MM.1S (cell line): ENCODE measurements around the gene LPAR5.

Experiments used
- DNase-seq: peaks from one replicate; pipeline ENCODE4 v3.0.0-alpha.2; 2015
- H2AFZ ChIP-seq: fragments of 300-600 bp; sonication (generic); 2 replicates; pipeline ENCODE4 v1.6.0; 2016; ENCODE audit warnings: antibody characterized with exemption, low read length
- H3F3A ChIP-seq: fragments of 300-600 bp; sonication (generic); 2 replicates; pipeline ENCODE4 v1.6.1; 2016; ENCODE audit warnings: mild to moderate bottlenecking, antibody characterized with exemption, low read length, moderate library complexity, mixed read lengths; ENCODE audit not compliant: insufficient read depth
- H3K27ac ChIP-seq: fragments of 300-600 bp; sonication (generic); 2 replicates; pipeline ENCODE4 v1.5.1; 2016; ENCODE audit warnings: mild to moderate bottlenecking, low read length
- H3K27me3 ChIP-seq: fragments of 300-600 bp; sonication (generic); replicated peaks from 2 replicates; pipeline ENCODE4 v1.6.0; 2016; ENCODE audit warnings: low read length; ENCODE audit not compliant: insufficient read depth
- H3K36me3 ChIP-seq: fragments of 300-600 bp; sonication (generic); replicated peaks from 2 replicates; pipeline ENCODE4 v1.6.1; 2016; ENCODE audit warnings: mild to moderate bottlenecking, low read length, mixed read lengths; ENCODE audit not compliant: insufficient read depth
- H3K4me1 ChIP-seq: fragments of 300-600 bp; sonication (generic); 2 replicates; pipeline ENCODE4 v1.6.1; 2016; ENCODE audit warnings: low read length, mixed read lengths
- H3K4me2 ChIP-seq: fragments of 300-600 bp; sonication (generic); 2 replicates; pipeline ENCODE4 v1.6.0; 2016; ENCODE audit warnings: low read depth, low read length
- H3K4me3 ChIP-seq: fragments of 300-600 bp; sonication (generic); 2 replicates; pipeline ENCODE4 v1.5.1; 2016; ENCODE audit warnings: low read length, mixed read lengths
- H3K79me2 ChIP-seq: fragments of 300-600 bp; sonication (generic); 2 replicates; pipeline ENCODE4 v1.6.1; 2016; ENCODE audit warnings: mixed run types, low read length, mixed read lengths
- H3K9ac ChIP-seq: fragments of 300-600 bp; sonication (generic); 2 replicates; pipeline ENCODE4 v1.6.1; 2016; ENCODE audit warnings: low read length, mixed read lengths
- H3K9me2 ChIP-seq: fragments of 300-600 bp; sonication (generic); replicated peaks from 2 replicates; pipeline ENCODE4 v1.6.1; 2016; ENCODE audit warnings: mild to moderate bottlenecking, low read length, mixed read lengths; ENCODE audit not compliant: insufficient read depth
- H3K9me3 ChIP-seq: fragments of 300-600 bp; sonication (generic); replicated peaks from 2 replicates; pipeline ENCODE4 v1.6.1; 2016; ENCODE audit warnings: mild to moderate bottlenecking, low read length, mixed read lengths; ENCODE audit not compliant: insufficient read depth
- H4K20me1 ChIP-seq: fragments of 300-600 bp; sonication (generic); 2 replicates; pipeline ENCODE4 v1.6.1; 2016; ENCODE audit warnings: mild to moderate bottlenecking, low read length, moderate library complexity, mixed read lengths; ENCODE audit not compliant: insufficient read depth
- CTCF ChIP-seq: fragments of 300-600 bp; sonication (generic); IDR thresholded peaks from 2 replicates; pipeline ENCODE4 v1.5.1; 2016; ENCODE audit warnings: antibody characterized with exemption, low read length, mixed read lengths
- EZH2 ChIP-seq: fragments of 300-600 bp; sonication (generic); optimal IDR thresholded peaks from 2 replicates; pipeline ENCODE3; 2017; ENCODE audit warnings: low read depth, mild to moderate bottlenecking, antibody characterized with exemption, low read length, mixed read lengths
- EZH2phosphoT487 ChIP-seq: fragments of 300-600 bp; sonication (generic); IDR thresholded peaks from 2 replicates; pipeline ENCODE4 v1.6.1; 2018; ENCODE audit warnings: antibody characterized with exemption, low read length

LPAR5 gene

DNA sequence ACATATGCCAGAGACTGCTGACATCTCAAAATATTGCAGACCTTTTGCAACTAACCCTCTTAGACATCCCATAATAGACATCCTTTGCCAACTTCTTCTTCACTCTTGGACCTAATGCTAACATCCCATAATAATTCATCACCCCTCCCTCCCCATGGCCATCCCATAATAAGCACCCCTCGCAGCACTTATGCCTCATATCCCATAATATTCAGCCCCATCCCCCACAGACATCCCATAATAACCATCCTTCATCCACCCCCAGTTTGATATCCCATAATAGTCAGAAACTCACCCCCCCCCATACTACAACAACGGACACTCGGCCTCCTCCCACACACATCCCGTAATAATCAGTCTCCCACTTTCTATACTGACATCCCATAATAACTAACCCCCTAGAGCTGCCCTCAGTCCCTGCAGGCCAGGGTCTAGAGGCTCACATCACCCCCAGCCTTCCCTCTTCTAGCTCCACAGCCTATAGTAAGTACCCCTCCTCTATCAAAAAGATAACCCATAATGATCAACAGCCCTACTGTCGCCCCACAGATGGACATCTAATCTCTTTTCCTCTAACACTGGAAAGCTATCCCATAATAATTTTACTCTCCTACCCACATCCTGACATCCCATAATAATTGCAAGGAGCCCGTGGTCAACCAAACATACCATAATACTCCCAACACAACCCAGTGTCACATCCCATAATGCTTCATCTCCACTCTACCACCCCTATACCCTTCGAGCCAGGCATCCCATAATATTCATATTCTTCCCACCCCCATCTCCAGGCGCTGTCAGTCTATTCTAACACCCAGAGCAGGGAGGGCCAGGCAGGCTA lies 27.8 kb downstream of the LPAR5 start:
- no peaks in the 10 kb centered on the region for H4K20me1 ChIP-seq
- peak overlapping the region; percentile 44; the same call in 1 of the 2 replicates for H3K4me2 ChIP-seq
- H3K4me3 ChIP-seq = peak overlapping the region; percentile 1; the same call in 1 of the 2 replicates
- H3K79me2 ChIP-seq = peaks cover 36% of the 10 kb centered on the region
- no peaks in the 10 kb centered on the region for H3K9me3 ChIP-seq
- no peaks in the 10 kb centered on the region for H3K27me3 ChIP-seq
- H3K9ac ChIP-seq = peak overlapping the region; percentile 0; the same call in 1 of the 2 replicates
- H3F3A ChIP-seq = peaks cover 35% of the 10 kb centered on the region
- peak overlapping the region; percentile 26; the same call in 1 of the 2 replicates for H3K27ac ChIP-seq
- peak; percentile 57 for DNase-seq
- peaks cover 42% of the 10 kb centered on the region for H3K4me1 ChIP-seq
- no peaks in the 10 kb centered on the region for H3K9me2 ChIP-seq
- no peaks in the 10 kb centered on the region for H3K36me3 ChIP-seq
- TF ChIP-seq EZH2phosphoT487 (no peak), EZH2 (no peak), CTCF (no peak)
- H2AFZ ChIP-seq = no peak overlapping the region; the same call in 1 of the 2 replicates

DNA sequence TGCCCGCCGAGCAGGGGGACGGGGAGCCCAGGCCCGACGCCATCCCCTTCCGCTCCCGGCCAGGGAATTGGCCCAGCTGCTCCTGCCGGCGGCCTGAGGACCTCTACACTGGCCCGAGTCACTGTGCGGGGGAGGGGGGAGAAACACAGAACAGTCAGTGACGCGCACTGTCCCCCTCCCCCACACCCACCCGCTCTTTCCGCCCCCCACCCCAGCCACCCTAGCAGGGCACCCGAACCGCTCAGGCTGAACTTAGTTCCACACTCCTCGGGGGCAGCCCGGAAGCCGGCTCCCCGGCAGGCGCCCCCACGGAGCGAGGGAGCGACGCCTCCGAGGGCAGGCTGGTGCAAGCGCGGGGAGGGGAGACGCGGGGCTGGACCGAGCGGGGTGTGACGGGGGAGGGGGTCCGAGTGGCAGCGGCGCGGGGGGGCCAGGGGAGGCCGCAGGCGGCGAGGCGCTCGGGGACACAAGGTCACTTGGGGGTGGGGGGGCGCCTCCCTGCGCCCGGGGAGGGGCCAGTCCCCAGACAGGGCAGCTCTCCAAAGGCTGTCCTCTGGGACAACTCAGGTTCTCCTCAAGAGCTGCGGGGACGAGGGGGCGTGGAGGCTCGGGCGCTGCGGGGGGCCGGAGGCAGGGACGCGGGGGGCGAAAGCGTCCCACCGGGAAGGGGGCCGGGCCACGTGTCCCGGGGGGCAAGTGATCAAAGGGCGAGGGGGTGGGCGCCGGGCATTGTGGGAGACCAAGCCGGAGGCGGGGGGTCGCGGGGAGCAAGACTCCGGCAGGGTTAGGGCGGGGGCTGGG lies 29.2 kb downstream of the LPAR5 start:
- Histone ChIP-seq H3K4me3 (peak overlapping the region; percentile 77), H4K20me1 (no peaks in the 10 kb centered on the region), H2AFZ (0 out of 2 replicates have a peak overlapping the region, but pooled peaks have one; percentile 33), H3K27me3 (no peaks in the 10 kb centered on the region), H3K27ac (peak overlapping the region; percentile 43; the same call in 1 of the 2 replicates), H3K4me1 (peaks cover 34% of the 10 kb centered on the region), H3K36me3 (peaks cover 10% of the 10 kb centered on the region), H3K4me2 (peak overlapping the region; percentile 75), H3K79me2 (peaks cover 51% of the 10 kb centered on the region), H3K9me3 (no peaks in the 10 kb centered on the region), H3K9ac (peak overlapping the region; percentile 75), H3F3A (peaks cover 32% of the 10 kb centered on the region), H3K9me2 (no peaks in the 10 kb centered on the region)
- no peak for TF ChIP-seq EZH2phosphoT487
- no peak for TF ChIP-seq EZH2
- no peak for TF ChIP-seq CTCF
- DNase-seq = peak; percentile 35

GRCh38 chr12:6605421-6606330 lies 30.1 kb downstream of the LPAR5 start:
- Histone ChIP-seq H3K9me2 (no peaks in the 10 kb centered on the region), H3K4me1 (peaks cover 32% of the 10 kb centered on the region), H3K27ac (peak overlapping the region; percentile 43), H3K27me3 (no peaks in the 10 kb centered on the region), H2AFZ (0 out of 2 replicates have a peak overlapping the region, but pooled peaks have one; percentile 33), H3K79me2 (peaks cover 59% of the 10 kb centered on the region), H3K4me2 (peak overlapping the region; percentile 75), H3K9me3 (no peaks in the 10 kb centered on the region), H3K36me3 (peaks cover 17% of the 10 kb centered on the region), H3K9ac (peak overlapping the region; percentile 75), H4K20me1 (no peaks in the 10 kb centered on the region), H3F3A (peaks cover 32% of the 10 kb centered on the region), H3K4me3 (peak overlapping the region; percentile 77)
- DNase-seq = peak; percentile 58
- TF ChIP-seq EZH2 = no peak
- 0 out of 2 replicates have a peak, but pooled peaks have one; percentile 4 for TF ChIP-seq CTCF
